GM21528 (cell line): ENCODE data around the gene KRT6B.
"Not testable (repeated sequence)": the region's sequence is repeated elsewhere in the genome, so short reads cannot be mapped to it uniquely, and the experiment has no call there.

Source experiments
- ATAC-seq: cut with Tn5 transposase; IDR thresholded peaks from one replicate; pipeline ENCODE4 v1.9.1; 2021; ENCODE audit warnings: mild to moderate bottlenecking, moderate library complexity; ENCODE audit not compliant: unreplicated experiment, low FRiP score

KRT6B gene

DNA sequence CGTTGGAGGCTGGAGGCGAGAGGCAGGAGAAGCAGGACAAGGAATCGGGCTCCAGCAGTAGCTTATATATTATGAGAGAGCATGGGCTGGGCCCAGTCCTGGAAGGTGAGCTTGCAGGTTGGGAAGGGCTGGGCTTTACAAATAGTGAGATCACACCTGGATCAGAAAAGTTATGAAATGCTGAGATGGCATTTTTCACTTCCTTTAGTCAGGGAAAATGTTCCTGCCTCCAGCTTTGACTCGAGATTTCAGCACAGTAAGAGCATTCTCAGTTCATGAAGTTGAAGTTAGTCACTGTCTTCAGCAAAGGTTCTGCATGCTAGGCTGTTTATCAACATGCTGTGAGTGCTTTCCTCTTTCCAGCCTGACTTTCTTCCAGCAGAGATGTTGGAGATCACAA lies 21.8 kb upstream of the KRT6B start, which contains the start of gene KRT6C:
Gene KRT6C (minus strand): TSS at position 38 of the 400 bp plus-strand sequence. CDS start 68 bp downstream, outside the sequence.
- no peak for ATAC-seq

DNA sequence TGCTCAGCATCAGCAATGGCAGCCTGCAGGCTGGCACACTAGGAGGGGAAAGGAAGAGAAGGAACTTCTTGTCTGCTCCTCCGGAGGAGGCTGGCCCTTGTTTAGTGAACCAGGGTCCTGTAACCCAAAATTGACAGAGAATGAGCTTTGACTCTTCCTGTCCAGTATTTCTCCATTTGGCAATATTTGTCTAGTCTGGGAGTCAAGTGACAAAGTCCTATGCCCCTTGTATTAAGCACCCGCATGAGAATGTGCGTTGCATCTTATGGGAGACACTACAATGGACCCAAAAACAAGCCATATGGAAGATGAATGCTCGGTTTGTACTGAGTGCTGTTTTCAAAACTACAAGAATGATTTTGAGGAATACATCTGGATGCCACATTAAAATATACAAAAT lies 17.9 kb upstream of the KRT6B start:
- ATAC-seq, result no peak

DNA sequence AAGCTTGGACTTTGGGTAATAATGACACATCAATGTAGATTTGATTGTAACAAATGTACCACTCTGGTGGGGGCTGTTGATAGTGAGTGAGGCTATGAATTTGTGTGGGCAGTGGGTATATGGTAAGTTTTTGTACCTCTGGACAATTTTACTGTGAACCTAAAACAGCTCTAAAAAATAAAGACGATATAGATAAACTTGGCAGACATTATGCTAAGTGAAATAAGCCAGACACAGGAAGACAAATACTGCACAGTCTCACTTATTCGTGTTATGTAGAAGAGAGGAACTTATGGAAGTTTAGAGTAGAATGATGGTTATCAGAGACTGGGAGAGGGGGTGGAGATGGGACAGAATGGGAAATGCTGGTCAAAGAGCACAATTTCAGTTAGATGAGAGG lies 13.0 kb upstream of the KRT6B start:
- no peak for ATAC-seq

DNA sequence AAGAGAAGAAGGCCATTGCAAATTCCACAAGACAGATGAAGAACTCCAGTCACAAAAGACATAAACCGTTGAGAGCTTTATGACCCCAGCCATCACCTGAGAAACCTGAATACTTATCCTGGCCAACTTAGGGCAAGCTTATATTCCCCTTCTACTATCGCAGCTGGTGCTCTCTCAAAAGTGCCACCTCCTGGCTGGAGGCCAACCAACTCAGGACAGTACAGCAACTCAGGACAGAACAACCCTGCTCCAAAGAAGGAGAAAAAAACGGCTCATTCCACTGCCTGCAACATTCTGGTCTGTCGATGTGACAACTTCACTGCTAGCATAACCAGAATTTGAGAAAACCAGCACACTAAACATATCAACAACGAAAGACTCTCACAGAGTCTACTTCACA lies 9.7 kb upstream of the KRT6B start:
- ATAC-seq, result no peak

DNA sequence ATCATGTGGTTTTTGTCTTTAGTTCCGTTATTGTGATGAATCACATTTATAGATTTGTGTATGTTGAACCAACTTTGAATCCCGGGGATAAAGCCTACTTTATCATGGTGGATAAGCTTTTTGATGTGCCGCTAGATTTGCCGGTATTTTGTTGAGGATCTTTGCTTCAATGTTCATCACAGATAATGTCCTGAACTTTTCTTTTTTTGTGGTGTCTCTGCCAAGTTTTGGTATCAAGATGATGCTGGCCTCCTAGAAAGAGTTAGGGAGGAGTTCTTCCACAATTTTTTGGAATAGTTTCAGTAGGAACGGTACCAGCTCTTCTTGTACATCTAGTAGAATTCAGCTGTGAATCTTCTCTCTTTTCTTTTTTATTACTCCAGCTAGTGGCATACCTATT lies 6.9 kb upstream of the KRT6B start:
- no peak for ATAC-seq

DNA sequence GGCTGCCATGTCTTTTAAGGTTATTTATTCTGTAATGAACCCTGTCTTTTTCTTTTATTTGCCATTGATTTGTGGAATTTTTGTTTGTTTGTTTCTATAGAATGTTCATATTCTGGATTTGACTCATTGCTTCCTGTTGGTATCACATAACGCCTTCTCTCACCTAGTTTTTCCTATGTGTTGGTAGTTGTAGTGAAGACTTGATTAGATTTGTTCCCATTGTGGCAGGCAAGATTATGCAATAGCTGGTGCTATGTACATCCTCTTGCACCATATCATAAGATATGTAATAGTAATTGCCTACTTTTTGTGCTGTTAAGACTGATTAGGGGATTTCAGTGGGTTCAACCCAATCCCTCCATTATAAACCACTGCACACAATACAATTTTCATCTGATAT lies 3.9 kb upstream of the KRT6B start:
- ATAC-seq, result no peak

DNA sequence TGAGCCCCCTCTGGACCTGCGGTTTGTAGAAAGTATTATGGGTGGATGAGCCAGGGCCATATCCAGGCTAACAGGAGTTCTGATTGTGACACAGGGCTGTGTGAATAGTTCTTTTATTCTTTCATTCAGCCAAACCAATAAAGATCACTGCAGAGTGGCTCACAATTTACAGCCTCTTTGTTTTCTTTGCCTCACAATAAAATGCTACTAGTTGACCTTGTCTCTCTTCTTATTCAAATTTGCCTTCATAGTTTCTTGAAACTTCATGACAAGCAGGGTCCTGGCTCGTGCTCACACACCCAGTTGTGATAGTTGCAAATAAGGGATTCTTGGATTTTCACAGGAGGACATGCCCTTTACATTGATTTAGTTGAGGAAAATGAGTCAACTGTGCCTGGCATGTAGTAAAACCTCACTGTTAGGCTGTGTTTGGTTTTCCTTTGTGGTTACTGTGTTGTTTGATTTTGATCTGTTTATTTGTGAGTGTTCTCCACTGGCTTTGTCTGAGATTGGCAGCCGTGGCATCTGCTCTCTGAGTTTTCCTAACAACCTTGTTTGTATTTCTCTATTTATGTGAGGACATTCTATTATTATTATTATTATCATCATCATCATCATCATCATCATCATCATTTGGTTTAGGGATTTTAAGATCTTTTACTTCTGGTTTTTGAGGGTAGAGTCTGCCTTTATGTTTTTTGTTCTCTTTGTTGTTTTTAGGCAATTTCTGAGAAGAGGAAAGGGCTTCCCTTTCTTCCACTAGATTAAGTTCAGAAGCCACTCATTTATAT lies 2.7 kb upstream of the KRT6B start:
- no peak for ATAC-seq

DNA sequence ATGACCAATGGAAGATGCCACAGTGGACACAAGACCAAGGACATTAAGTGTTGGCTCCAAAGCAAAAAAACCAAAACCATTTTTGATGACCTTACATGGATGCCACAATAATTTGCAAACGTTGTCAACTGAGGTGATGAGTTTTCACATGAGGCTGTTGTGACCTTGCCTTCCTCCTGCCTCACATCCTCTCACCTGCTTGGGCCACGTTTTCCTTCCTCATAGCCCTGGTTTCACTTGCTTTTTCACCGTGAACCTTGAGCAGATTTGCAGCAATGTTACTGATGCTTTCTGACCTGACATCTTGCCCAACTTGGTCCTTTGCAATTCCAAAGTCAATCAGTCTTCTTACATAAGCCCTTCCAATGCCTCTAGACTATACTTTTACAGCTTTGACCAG lies 3.7 kb downstream of the KRT6B start:
- no peak for ATAC-seq

DNA sequence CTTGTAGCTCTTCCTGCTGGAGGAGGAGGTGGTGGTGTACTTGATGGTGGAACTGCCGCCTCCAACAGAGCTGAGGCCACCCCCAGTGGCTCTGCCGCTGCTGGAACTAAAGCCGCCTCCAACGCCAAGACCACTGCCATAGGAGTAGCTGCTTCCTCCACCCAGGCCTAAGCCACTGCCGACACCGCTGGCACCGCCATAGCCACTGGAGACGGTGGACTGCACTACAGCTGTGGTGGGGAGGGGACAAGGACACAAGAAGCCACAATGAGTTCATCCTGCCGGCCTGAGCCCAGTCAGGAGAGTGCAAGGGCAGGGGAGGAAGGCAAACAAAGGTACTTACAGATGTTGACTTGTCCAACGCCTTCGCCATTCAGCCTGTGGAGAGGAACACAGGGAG lies 4.8 kb downstream of the KRT6B start:
- ATAC-seq, result not testable (repeated sequence)

DNA sequence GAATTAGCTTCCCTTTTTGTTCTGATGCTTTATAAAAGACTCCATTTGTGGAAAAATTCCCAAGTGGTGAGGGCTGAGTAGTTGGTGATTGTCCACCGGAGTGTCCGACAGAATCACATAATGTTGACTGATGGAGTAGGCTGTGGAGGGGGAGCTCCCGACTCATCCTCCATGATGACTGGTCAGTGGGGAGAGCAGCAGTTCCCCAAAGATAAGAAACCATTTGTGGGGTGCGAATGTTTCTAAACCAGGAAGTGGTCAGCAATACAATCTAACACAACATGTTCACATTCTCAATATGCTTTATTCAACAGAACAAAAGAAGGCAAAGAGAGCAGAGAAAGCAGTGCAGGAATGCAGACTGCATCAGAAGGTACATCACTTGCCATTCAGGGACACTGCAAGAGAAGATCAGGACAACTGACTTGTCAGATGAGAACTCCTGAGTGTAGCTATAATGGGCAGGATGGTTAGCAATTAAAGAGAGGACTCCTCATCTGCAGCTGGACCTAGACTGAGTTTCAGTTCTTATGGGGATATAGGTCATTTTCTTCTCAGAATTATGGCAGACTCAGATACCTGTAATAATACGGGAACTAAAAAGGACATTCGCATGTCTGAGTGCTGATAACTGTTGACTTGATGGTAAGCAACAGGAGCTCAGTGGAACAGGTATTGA lies 5.4 kb downstream of the KRT6B start:
- no peak for ATAC-seq

DNA sequence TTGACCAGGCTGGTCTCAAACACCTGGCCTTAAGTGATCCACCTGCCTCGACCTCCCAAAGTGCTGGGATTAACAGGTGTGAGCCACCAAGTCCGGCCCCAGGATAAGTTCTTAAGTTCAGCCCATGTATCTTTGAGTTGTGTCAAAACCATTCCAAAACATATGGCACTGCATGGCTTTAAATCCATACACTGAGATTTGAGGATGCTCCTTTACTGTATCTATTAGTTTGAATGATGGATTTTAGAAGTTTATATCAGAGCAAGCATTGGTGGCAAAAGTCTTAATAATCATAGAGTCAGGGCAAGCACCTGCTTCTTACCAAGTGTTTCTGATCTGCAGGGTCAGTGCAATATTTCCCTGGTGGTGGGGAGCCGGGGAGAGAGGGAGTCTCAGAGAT lies 6.1 kb downstream of the KRT6B start:
- ATAC-seq, result no peak

DNA sequence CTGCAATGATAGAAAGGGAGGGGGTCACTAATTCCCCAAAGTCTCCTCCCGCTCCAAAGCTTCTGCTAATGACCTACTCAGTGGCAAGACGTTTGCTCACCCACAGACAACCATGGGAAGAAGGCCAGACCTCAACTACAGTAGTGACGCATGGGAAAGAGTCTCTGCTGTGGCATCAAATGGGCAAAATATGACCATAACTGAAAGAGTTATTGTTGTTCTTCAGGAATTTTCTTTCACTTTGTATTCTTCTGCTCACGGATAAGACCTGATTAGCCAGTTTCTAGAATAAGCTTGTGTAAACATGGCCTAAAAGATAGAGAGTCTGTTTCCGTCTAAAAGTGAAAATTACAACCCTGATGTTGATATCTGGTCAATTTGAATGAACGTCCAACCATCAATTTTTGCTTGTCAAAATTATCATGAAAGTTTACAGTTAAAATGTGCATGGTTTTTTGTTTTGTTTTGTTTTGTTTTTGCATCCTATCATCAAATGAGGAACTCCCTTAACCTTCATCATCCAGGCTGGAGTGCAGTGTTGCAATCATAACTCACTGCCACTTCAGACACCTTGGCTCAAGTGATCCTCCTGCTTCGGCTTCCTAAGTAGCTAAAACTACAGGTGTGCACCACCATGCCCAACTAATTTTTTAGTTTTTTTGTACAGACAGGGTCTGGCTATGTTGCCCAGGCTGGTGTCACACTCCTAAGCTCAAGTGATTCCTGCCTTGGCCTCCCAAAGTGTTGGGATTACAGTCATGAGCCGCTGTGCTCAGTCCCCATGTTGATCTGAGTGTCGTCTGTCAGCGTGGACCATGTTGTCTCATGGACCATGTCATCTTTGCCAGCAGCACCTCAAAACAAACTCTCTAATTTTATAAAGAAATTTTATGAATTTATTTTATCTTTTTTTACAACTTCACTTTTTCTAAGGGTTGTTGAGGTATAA lies 7.0 kb downstream of the KRT6B start:
- no peak for ATAC-seq

DNA sequence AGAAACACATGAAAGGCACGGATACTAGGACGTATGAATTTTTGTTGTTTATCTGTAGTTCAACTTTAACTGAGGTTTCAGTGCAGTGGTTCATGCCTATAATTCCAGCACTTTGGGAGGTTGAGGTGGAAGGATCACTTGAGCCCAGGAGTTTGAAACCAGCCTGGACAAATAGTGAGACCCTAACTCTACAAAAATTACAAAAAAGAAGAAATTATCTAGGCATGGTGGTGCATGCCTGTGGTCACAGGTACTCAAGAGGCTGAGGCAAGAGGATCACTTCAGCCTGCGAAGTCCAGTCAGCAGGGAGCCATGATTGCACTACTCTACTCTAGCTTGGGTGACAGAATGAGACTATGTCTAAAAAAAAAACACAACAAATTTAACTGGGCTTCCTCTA lies 8.0 kb downstream of the KRT6B start:
- ATAC-seq, result no peak

DNA sequence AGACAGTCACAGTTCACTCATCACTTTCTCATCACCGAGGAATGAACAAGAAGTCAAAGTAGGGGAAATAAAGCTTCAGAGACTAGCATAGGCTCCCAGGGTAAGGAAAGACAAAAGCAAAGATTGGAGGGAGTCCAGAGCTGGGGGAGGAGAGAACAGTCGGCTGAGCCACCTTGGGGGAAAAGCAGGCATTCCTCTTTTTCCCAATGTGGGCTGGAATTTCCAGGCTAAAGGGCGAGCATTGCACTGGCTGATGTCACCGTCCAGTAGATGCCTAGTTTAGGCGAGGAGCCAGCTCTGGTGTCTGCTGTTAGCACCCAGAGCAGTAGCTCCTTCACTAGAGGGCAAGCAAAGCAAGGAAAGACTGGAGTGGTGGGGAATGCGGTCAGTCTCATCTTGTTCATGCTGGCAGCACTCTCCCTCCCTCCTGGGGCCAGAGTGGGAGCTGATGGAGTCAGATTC lies 9.3 kb downstream of the KRT6B start:
- ATAC-seq, result no peak

DNA sequence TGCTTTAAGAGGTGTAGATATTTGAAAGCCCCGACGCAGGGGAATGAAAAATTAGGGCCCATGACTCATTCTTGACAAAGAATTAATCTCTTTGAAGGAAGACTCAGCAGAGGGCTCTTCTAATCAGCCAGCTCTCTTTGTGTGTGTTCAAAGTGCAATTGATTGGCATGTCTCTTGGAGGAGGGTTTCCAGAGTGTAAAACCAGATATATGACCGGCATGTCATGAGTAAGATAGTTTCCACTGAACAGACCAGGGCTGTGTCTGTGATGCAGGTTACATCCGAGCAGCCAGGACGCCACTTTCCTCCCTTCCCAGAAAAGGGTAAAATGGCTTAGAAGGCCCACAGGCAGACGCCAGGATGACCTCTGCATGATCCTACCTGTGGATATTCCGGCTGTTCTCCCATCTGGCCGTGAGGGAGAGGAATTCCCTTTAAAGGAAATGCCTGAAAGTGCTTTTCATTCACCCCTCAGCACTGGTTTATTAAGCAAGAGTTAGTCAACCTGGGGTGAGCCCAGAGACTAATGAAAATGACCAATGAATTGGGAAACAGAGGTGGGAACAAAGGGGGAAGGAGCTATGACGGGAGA lies 10.5 kb downstream of the KRT6B start:
- no peak for ATAC-seq

DNA sequence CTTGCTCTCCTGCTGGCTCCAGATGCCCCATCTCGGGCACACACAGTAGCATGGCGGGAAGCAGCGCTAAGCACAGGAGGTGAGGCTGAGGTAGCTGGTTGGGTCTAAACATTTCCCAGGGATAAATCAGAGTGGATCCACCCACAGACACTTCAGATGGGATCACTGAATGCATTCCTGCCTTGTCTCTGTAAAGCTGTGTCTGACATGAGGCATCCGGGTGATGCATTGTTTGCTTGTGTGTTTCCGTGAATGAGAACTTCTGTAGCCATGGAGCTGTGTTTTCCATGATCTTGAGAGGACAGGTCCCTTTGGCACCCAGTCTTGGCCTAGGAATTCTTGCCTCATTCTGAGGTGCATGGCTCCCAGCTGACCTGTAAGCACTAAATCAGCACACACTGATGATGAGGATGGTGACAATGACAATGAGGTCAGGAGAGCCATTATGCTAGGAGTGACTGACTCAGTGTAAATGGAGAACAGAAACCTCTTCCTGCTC lies 11.1 kb downstream of the KRT6B start:
- ATAC-seq, result no peak

DNA sequence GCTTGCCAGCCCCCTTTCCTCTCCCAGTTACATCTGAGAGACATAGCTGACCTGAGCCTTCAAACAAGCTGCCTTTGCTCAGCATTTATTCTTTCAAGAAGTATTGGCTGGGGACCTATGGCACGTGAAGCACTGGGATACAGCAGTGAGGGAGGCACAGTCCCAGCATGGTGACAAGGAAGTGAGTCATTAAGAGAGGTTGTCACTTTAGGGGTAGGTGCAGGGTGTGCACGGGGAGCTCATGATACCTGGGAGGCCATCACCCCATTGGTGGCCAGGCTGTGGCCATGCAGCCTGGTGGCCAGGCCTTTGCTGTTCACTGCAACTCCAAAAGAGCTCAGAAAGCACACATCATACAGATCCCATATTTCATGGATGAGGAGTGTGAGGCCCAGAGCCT lies 12.1 kb downstream of the KRT6B start:
- ATAC-seq, result no peak

DNA sequence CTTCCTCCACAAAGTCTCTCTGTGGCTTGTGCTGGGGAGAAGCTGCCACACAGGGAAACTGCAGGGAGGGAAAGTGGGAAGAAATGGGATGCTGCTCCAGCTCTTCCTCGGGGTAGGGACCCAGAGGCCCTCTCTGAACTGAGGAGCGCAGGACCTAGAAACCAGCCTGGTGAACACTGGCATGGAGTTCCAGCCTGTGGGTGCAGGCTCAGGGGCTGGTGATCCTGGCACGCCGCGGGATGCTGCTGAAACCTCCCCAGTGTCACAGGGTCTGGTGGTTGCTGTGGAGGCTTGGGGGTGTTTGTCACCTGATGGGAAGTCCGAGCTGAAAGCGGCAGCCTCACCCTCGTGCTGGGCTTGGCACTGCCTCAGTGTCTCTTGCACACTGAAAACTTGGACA lies 12.5 kb downstream of the KRT6B start:
- ATAC-seq, result no peak

DNA sequence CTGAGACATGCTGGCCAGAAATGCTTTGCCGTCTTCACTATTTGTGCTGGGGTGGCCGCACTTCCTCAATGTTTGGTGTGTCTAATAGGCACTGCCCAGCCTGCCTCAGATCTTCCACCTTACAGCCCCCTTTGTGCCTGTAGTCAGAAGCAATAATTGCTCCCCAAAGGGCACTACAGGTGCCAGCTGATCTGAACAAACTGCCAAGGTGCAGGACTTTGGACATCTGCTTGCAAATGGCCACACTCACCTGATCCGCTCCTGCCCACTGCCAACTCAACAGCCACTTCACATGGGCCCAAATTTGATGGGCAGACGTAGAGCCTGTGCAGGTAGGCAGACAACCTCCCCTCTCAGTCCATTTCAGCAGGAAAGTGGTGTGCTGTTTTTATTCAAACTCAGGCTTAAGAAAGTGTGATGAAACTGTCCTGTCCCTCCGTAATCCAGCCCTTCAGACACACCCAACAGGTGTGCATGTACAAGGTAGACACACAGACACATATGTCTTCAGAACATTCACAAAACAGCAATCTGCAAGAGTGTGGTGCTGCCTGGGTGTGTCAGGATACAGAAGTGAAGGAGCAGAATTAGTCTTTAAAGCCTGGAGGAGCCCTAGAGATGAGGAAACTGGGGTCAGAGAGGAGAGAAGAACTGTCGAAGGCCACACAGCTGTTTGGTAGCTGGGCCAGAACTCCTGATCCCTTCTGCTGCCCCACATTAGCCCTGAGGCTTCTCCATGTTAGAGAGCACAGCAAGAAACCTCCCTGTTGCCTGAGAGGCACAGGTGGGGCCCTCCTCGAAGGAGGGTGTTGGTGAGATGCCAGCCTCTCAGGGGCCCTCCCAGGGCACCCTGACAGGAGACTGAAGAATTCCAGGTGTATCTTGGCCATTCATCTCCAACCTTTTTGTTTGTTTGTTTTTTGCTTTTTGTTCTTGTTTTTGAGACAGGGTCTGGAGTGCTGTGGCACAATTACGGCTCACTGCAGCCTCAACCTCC lies 13.3 kb downstream of the KRT6B start:
- no peak for ATAC-seq
